Measurements from ENCODE around the gene ADGRA1. TPM values are rescaled to one million over a fixed set of nuclear protein-coding genes. Genes with fewer than 3 reads are reported as not detected.

ADGRA1 gene
- total and polyA plus RNA-seq, 2 of the 8 experiments (the other 6 are each of a cell fraction or from before 2014, with no cell fraction given): 0.17 to 0.21 TPM

DNA sequence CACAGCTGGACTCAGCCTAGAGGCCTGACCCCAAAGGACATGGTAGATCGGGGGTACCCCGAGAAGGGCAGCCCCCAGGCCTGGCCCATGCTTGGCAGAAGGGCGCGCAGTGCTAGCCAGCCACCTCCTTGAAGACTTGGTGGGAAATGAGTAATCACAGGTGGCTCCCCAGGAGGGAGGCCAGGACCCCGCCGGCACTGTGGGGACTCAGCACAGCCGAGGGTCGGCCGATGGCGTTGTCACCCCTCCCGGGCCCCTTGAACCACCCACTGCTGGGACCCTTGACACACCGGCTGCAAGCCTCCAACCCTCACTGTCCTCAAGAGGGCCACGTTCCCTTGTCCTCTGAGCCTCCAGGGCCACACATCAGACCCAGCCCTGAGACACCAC lies 27.7 kb downstream of the ADGRA1 start:
- CTCF ChIA-PET (ENCODE audit: partially characterized antibody): interaction anchor here (1.0 to 4.7 kb wide), 4 partner anchors 8 to 24 kb away, joined by 3 to 19 read pairs (median 4); no protein-coding TSS in a partner anchor
- no peak for FAIRE-seq

More for the DNA sequence above, 27.7 kb downstream of the ADGRA1 start:
- peaks cover 3% of the 10 kb centered on the region in 2 experiments; a peak in 1 of 4 replicates for H3K9me3 ChIP-seq (ENCODE audit: insufficient read depth in 2 of 2, low read depth in 1 of 2, low read length in 1 of 2)
- no peak overlapping the region for H2BK120ac ChIP-seq (replicated peaks; ENCODE audit: low read depth, low read length)
- H2AFZ ChIP-seq (ENCODE audit: low read length): no peak overlapping the region
- no peak overlapping the region for H3K14ac ChIP-seq (ENCODE audit: insufficient read length)
- WGBS, 2 experiments (ENCODE audit: extremely low coverage in 1 of 2, insufficient coverage in 1 of 2, insufficient read length in 1 of 2, insufficient replicate concordance in 2 of 2, low coverage in 1 of 2, low lambda C conversion rate in 2 of 2, missing lambda C conversion rate in 1 of 2): 91% methylated on average over 11 of the region's 13 CpGs; no CpG with 5 or more reads in 1 of the 2 experiments
- H3K4me3 ChIP-seq (ENCODE audit: extremely low read depth in 1 of 4, insufficient read depth in 2 of 4, low read depth in 3 of 4, low read length in 4 of 4): no peak overlapping the region
- no peak overlapping the region for H3K9ac ChIP-seq (replicated peaks in 1 of 4; ENCODE audit: extremely low read depth in 1 of 4, low read depth in 3 of 4, low read length in 3 of 4)
- no peak overlapping the region for H3K27ac ChIP-seq (ENCODE audit: low read depth, low read length)
- H2BK20ac ChIP-seq (ENCODE audit: low read length): no peak overlapping the region
- H3K23ac ChIP-seq (ENCODE audit: insufficient read length): no peak overlapping the region
- no peak overlapping the region for H3K4me2 ChIP-seq (ENCODE audit: insufficient read depth in 1 of 2, low read depth in 2 of 2, low read length in 2 of 2)
- no peak overlapping the region for H4K5ac ChIP-seq (ENCODE audit: insufficient read length, low read depth, low read length)
- H3K23me2 ChIP-seq (ENCODE audit: low read depth, low read length): no peaks in the 10 kb centered on the region
- no peaks in the 10 kb centered on the region for H3K79me1 ChIP-seq (ENCODE audit: low read depth, low read length)
- no peak overlapping the region for H4K91ac ChIP-seq (replicated peaks; ENCODE audit: insufficient read length, low read length)
- H3K56ac ChIP-seq (replicated peaks; ENCODE audit: insufficient read length, low read depth, low read length): no peak overlapping the region
- no peaks in the 10 kb centered on the region for H3K79me2 ChIP-seq (ENCODE audit: control insufficient read depth in 1 of 2, insufficient read depth in 2 of 2, low read length in 2 of 2)
- H4K20me1 ChIP-seq (replicated peaks in 1 of 2; ENCODE audit: control insufficient read depth in 1 of 2, insufficient read depth in 2 of 2, low read length in 2 of 2): no peaks in the 10 kb centered on the region
- no peaks in the 10 kb centered on the region for H3K27me3 ChIP-seq (replicated peaks in 1 of 4; ENCODE audit: control insufficient read depth in 3 of 4, extremely low read depth in 1 of 4, insufficient read depth in 3 of 4, low read length in 3 of 4)
- no peak overlapping the region for H4K8ac ChIP-seq (ENCODE audit: extremely low read depth, insufficient read depth, low read length)
- TF ChIP-seq RAD21 (IDR thresholded peaks at IDR 0.05 in 1 of 2, conservative IDR thresholded peaks at IDR 0.05 in 1 of 2; ENCODE audit: low read depth in 2 of 2, low read length in 2 of 2) (0 out of 4 replicates have a peak, but pooled peaks of 1 of the 2 experiments have one; percentile 5), YY1 (IDR thresholded peaks at IDR 0.05; ENCODE audit: low read depth, low read length) (no peak)
- TF ChIP-seq, protein P1, sequence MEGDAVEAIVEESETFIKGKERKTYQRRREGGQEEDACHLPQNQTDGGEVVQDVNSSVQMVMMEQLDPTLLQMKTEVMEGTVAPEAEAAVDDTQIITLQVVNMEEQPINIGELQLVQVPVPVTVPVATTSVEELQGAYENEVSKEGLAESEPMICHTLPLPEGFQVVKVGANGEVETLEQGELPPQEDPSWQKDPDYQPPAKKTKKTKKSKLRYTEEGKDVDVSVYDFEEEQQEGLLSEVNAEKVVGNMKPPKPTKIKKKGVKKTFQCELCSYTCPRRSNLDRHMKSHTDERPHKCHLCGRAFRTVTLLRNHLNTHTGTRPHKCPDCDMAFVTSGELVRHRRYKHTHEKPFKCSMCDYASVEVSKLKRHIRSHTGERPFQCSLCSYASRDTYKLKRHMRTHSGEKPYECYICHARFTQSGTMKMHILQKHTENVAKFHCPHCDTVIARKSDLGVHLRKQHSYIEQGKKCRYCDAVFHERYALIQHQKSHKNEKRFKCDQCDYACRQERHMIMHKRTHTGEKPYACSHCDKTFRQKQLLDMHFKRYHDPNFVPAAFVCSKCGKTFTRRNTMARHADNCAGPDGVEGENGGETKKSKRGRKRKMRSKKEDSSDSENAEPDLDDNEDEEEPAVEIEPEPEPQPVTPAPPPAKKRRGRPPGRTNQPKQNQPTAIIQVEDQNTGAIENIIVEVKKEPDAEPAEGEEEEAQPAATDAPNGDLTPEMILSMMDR (IDR thresholded peaks at IDR 0.05; ENCODE audit: control extremely low read depth in 1 of 3, insufficient read depth in 1 of 3, low read depth in 1 of 3, low read length in 3 of 3): peak; percentile 2 to 10 (median 3); a peak in 2 of 4 replicates
- peaks cover 0 to 3% (median 2%) of the 10 kb centered on the region in 4 experiments; a peak in 3 of 7 replicates for H3K4me1 ChIP-seq (replicated peaks in 1 of 4; ENCODE audit: control insufficient read depth in 3 of 4, insufficient read depth in 4 of 4, low read length in 3 of 4)
- POLR2A ChIA-PET (ENCODE audit: partially characterized antibody): no interaction called here
- DNase-seq (ENCODE audit: low read depth in 1 of 2, low spot score in 2 of 2): no peak
- no peak overlapping the region for H3K4ac ChIP-seq (replicated peaks; ENCODE audit: insufficient read length, low read depth, low read length)
- H2AK5ac ChIP-seq (ENCODE audit: low read depth, low read length): no peak overlapping the region
- H2BK5ac ChIP-seq (ENCODE audit: low read depth, low read length): no peak overlapping the region
- no peak overlapping the region for H2BK15ac ChIP-seq (ENCODE audit: low read length)
- no peak overlapping the region for H2BK12ac ChIP-seq (ENCODE audit: low read depth, low read length)
- H3K36me3 ChIP-seq (ENCODE audit: control insufficient read depth in 2 of 4, insufficient read depth in 4 of 4, low read length in 3 of 4): no peaks in the 10 kb centered on the region
- H3K18ac ChIP-seq (ENCODE audit: extremely low read depth, low read length): no peak overlapping the region; the same call in 1 of the 2 replicates
